ENCODE measurements around the gene FAM50B. TPM values are rescaled to one million over a fixed set of nuclear protein-coding genes. Genes with fewer than 3 reads are reported as not detected.

The FAM50B gene
- total and polyA plus RNA-seq, 2 of the 13 experiments (the other 11 are each of a cell fraction or from before 2014, with no cell fraction given): 0.05 TPM; not detected in 1

DNA sequence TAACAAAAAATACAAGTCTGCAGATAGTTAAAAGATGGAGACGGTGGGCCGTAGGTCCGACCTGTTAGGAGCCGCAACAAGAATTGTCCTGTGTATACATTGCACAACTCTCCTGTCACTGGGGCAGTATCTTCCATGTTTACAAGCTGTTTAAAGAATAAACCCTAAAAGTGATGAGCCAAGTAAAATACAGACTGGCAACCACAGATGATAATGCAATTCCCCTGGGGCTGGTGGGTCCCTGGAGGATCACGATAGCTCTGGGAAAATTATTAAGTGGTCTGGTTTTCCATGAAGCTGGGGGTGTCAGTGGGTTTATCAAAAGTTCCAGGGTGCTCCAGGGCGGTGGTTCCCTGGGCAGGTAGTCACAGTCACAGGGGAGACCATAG lies 8.1 kb upstream of the FAM50B start (continued):
- no peak for TF ChIP-seq ZNF558 (CRISPR knock-in tag; IDR thresholded peaks at IDR 0.05; ENCODE audit: borderline replicate concordance)
- TF ChIP-seq, protein P1, sequence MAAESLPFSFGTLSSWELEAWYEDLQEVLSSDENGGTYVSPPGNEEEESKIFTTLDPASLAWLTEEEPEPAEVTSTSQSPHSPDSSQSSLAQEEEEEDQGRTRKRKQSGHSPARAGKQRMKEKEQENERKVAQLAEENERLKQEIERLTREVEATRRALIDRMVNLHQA (CRISPR knock-in tag; IDR thresholded peaks at IDR 0.05): 0 out of 2 replicates have a peak, but pooled peaks have one; percentile 59
- TF ChIP-seq ZFP82 (CRISPR knock-in tag; IDR thresholded peaks at IDR 0.05; ENCODE audit: borderline replicate concordance): no peak
- no peak for TF ChIP-seq SNRNP70 (IDR thresholded peaks at IDR 0.05; ENCODE audit: low read depth, low read length)
- TF ChIP-seq TOE1 (CRISPR knock-in tag; IDR thresholded peaks at IDR 0.05): 0 out of 2 replicates have a peak, but pooled peaks have one; percentile 76
- TF ChIP-seq ZNF3 (CRISPR knock-in tag; IDR thresholded peaks at IDR 0.05): no peak
- no peak for TF ChIP-seq ZNF451 (CRISPR knock-in tag; IDR thresholded peaks at IDR 0.05)
- TF ChIP-seq, protein P2, sequence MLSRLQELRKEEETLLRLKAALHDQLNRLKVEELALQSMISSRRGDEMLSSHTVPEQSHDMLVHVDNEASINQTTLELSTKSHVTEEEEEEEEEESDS (CRISPR knock-in tag; IDR thresholded peaks at IDR 0.05; ENCODE audit: borderline replicate concordance): 0 out of 2 replicates have a peak, but pooled peaks have one; percentile 63
- TF ChIP-seq, protein P3, sequence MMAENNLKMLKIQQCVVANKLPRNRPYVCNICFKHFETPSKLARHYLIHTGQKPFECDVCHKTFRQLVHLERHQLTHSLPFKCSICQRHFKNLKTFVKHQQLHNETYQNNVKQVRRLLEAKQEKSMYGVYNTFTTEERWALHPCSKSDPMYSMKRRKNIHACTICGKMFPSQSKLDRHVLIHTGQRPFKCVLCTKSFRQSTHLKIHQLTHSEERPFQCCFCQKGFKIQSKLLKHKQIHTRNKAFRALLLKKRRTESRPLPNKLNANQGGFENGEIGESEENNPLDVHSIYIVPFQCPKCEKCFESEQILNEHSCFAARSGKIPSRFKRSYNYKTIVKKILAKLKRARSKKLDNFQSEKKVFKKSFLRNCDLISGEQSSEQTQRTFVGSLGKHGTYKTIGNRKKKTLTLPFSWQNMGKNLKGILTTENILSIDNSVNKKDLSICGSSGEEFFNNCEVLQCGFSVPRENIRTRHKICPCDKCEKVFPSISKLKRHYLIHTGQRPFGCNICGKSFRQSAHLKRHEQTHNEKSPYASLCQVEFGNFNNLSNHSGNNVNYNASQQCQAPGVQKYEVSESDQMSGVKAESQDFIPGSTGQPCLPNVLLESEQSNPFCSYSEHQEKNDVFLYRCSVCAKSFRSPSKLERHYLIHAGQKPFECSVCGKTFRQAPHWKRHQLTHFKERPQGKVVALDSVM (CRISPR knock-in tag; IDR thresholded peaks at IDR 0.05): no peak
- TF ChIP-seq, protein P4, sequence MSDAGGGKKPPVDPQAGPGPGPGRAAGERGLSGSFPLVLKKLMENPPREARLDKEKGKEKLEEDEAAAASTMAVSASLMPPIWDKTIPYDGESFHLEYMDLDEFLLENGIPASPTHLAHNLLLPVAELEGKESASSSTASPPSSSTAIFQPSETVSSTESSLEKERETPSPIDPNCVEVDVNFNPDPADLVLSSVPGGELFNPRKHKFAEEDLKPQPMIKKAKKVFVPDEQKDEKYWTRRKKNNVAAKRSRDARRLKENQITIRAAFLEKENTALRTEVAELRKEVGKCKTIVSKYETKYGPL (CRISPR knock-in tag; IDR thresholded peaks at IDR 0.05): no peak
- TF ChIP-seq, protein P5, sequence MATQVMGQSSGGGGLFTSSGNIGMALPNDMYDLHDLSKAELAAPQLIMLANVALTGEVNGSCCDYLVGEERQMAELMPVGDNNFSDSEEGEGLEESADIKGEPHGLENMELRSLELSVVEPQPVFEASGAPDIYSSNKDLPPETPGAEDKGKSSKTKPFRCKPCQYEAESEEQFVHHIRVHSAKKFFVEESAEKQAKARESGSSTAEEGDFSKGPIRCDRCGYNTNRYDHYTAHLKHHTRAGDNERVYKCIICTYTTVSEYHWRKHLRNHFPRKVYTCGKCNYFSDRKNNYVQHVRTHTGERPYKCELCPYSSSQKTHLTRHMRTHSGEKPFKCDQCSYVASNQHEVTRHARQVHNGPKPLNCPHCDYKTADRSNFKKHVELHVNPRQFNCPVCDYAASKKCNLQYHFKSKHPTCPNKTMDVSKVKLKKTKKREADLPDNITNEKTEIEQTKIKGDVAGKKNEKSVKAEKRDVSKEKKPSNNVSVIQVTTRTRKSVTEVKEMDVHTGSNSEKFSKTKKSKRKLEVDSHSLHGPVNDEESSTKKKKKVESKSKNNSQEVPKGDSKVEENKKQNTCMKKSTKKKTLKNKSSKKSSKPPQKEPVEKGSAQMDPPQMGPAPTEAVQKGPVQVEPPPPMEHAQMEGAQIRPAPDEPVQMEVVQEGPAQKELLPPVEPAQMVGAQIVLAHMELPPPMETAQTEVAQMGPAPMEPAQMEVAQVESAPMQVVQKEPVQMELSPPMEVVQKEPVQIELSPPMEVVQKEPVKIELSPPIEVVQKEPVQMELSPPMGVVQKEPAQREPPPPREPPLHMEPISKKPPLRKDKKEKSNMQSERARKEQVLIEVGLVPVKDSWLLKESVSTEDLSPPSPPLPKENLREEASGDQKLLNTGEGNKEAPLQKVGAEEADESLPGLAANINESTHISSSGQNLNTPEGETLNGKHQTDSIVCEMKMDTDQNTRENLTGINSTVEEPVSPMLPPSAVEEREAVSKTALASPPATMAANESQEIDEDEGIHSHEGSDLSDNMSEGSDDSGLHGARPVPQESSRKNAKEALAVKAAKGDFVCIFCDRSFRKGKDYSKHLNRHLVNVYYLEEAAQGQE (IDR thresholded peaks at IDR 0.05; ENCODE audit: borderline replicate concordance in 1 of 2, low read depth in 1 of 2, low read length in 2 of 2): peak in 1 of 2 experiments; percentile 73; a peak in 2 of 4 replicates
- TF ChIP-seq TBX3 (IDR thresholded peaks at IDR 0.05; ENCODE audit: borderline replicate concordance): peak; percentile 22; the same call in 1 of the 2 replicates
- TF ChIP-seq EP300 (IDR thresholded peaks at IDR 0.05; ENCODE audit: low read depth in 2 of 2, low read length in 2 of 2): peak; percentile 59 to 92; a peak in 3 of 4 replicates
- TF ChIP-seq EP300 (CRISPR knock-in tag; IDR thresholded peaks at IDR 0.05; ENCODE audit: borderline replicate concordance): peak; percentile 49; the same call in 1 of the 2 replicates
- no peak for TF ChIP-seq GABPB1 (CRISPR knock-in tag; IDR thresholded peaks at IDR 0.05)
- no peak for TF ChIP-seq ZFP41 (CRISPR knock-in tag; IDR thresholded peaks at IDR 0.05; ENCODE audit: borderline replicate concordance)
- TF ChIP-seq, protein P6, sequence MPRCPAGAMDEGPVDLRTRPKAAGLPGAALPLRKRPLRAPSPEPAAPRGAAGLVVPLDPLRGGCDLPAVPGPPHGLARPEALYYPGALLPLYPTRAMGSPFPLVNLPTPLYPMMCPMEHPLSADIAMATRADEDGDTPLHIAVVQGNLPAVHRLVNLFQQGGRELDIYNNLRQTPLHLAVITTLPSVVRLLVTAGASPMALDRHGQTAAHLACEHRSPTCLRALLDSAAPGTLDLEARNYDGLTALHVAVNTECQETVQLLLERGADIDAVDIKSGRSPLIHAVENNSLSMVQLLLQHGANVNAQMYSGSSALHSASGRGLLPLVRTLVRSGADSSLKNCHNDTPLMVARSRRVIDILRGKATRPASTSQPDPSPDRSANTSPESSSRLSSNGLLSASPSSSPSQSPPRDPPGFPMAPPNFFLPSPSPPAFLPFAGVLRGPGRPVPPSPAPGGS (CRISPR knock-in tag; IDR thresholded peaks at IDR 0.05): no peak
- TF ChIP-seq, protein P7, sequence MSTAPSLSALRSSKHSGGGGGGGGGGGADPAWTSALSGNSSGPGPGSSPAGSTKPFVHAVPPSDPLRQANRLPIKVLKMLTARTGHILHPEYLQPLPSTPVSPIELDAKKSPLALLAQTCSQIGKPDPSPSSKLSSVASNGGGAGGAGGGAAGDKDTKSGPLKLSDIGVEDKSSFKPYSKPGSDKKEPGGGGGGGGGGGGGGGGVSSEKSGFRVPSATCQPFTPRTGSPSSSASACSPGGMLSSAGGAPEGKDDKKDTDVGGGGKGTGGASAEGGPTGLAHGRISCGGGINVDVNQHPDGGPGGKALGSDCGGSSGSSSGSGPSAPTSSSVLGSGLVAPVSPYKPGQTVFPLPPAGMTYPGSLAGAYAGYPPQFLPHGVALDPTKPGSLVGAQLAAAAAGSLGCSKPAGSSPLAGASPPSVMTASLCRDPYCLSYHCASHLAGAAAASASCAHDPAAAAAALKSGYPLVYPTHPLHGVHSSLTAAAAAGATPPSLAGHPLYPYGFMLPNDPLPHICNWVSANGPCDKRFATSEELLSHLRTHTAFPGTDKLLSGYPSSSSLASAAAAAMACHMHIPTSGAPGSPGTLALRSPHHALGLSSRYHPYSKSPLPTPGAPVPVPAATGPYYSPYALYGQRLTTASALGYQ (CRISPR knock-in tag; IDR thresholded peaks at IDR 0.05): peak; percentile 72
- peak; percentile 99 for TF ChIP-seq CEBPG (CRISPR knock-in tag; IDR thresholded peaks at IDR 0.05)

All from HepG2 (cell line).